WTC11 (cell line): ENCODE measurements around the gene SOX5. TPM values are rescaled to one million over a fixed set of nuclear protein-coding genes. Genes with fewer than 3 reads are reported as not detected.
A peak's percentile ranks its signal among the peaks of the same experiment; 100 is the strongest.

Experiments
- ATAC-seq: fragments of 200-7000 bp; cut with Tn5 transposase; 2 replicates; pipeline ENCODE4 v1.10.0; 2021; ENCODE audit warnings: mild to moderate bottlenecking, moderate library complexity
- CTCF ChIA-PET: fragments of 300-600 bp; sonication (Branson Sonifier 250); formaldehyde crosslinking; loops from one replicate; lab custom pipeline; 2021; ENCODE audit warnings: antibody characterized with exemption; lab: Charles Lee
- POLR2A ChIA-PET: fragments of 350-600 bp; sonication (Branson Sonifier 250); formaldehyde crosslinking; loops from one replicate; lab custom pipeline; 2021; ENCODE audit warnings: antibody characterized with exemption; lab: Charles Lee
- DNase-seq: peaks from one replicate; pipeline ENCODE4 v3.0.0; 2021; ENCODE audit warnings: low spot score
- H3K27ac Mint-ChIP-seq: 2 replicates; pipeline ENCODE4 v1.8.0; 2021; ENCODE audit warnings: mixed read lengths
- H3K27me3 Mint-ChIP-seq: 2 replicates; pipeline ENCODE4 v1.8.0; 2021; ENCODE audit warnings: low read depth, mild to moderate bottlenecking, moderate library complexity, mixed read lengths
- H3K36me3 Mint-ChIP-seq: 2 replicates; pipeline ENCODE4 v1.8.0; 2021; ENCODE audit warnings: mixed read lengths
- H3K4me1 Mint-ChIP-seq: 2 replicates; pipeline ENCODE4 v1.8.0; 2022; ENCODE audit warnings: mixed read lengths
- H3K4me3 Mint-ChIP-seq: 2 replicates; pipeline ENCODE4 v1.8.0; 2021; ENCODE audit warnings: mild to moderate bottlenecking, moderate library complexity, mixed read lengths
- H3K9me3 Mint-ChIP-seq: 2 replicates; pipeline ENCODE4 v1.8.0; 2021; ENCODE audit warnings: mixed read lengths
- CDX4 ChIP-seq: fragments of 250-450 bp; sonication (Bioruptor Pico); IDR thresholded peaks from 2 replicates; pipeline ENCODE4 v1.9.0; 2021; ENCODE audit warnings: moderate library complexity, mild to moderate bottlenecking, inconsistent platforms, borderline replicate concordance
- CREB1 ChIP-seq: sonication (generic); formaldehyde crosslinking; IDR thresholded peaks from 2 replicates; pipeline ENCODE4 v1.8.0; 2023; ENCODE audit warnings: mild to moderate bottlenecking, missing genetic modification reagents
- ELF4 ChIP-seq: sonication (generic); formaldehyde crosslinking; IDR thresholded peaks from 2 replicates; pipeline ENCODE4 v1.8.1; 2022; ENCODE audit warnings: low read depth, mild to moderate bottlenecking, moderate library complexity, missing genetic modification reagents
- EMX1 ChIP-seq: fragments of 250-450 bp; sonication (Bioruptor Pico); IDR thresholded peaks from 2 replicates; pipeline ENCODE4 v1.8.0; 2021; ENCODE audit warnings: mild to moderate bottlenecking
- ESRRA ChIP-seq: sonication (generic); formaldehyde crosslinking; IDR thresholded peaks from 2 replicates; pipeline ENCODE4 v1.8.1; 2022; ENCODE audit warnings: mild to moderate bottlenecking, missing genetic modification reagents, borderline replicate concordance
- NFE2L1 ChIP-seq: sonication (generic); formaldehyde crosslinking; IDR thresholded peaks from 2 replicates; pipeline ENCODE4 v1.8.1; 2023; ENCODE audit warnings: missing genetic modification reagents
- NFYB ChIP-seq: sonication (generic); formaldehyde crosslinking; conservative IDR thresholded peaks from 2 replicates; pipeline ENCODE4 v1.8.0; 2022; ENCODE audit warnings: low read depth, missing genetic modification reagents
- NR3C1 ChIP-seq: sonication (generic); formaldehyde crosslinking; conservative IDR thresholded peaks from 2 replicates; pipeline ENCODE4 v1.8.1; 2023; ENCODE audit warnings: low read depth, mild to moderate bottlenecking, missing genetic modification reagents
- PRRX2 ChIP-seq: fragments of 250-450 bp; sonication (Bioruptor Pico); IDR thresholded peaks from 2 replicates; pipeline ENCODE4 v1.8.0; 2021; ENCODE audit warnings: mild to moderate bottlenecking
- SMAD3 ChIP-seq: sonication (generic); formaldehyde crosslinking; IDR thresholded peaks from 2 replicates; pipeline ENCODE4 v1.8.0; 2022; ENCODE audit warnings: missing genetic modification reagents, mild to moderate bottlenecking, borderline replicate concordance
- TCF7 ChIP-seq: sonication (generic); formaldehyde crosslinking; IDR thresholded peaks from 2 replicates; pipeline ENCODE4 v1.8.0; 2022; ENCODE audit warnings: mild to moderate bottlenecking, low read depth, missing genetic modification reagents, moderate library complexity
- TP53 ChIP-seq: sonication (generic); formaldehyde crosslinking; IDR thresholded peaks from 2 replicates; pipeline ENCODE4 v1.8.1; 2023; ENCODE audit warnings: mild to moderate bottlenecking, missing genetic modification reagents
- USF1 ChIP-seq: sonication (generic); formaldehyde crosslinking; IDR thresholded peaks from 2 replicates; pipeline ENCODE4 v1.8.0; 2022; ENCODE audit warnings: mild to moderate bottlenecking, missing genetic modification reagents
- ZNF416 ChIP-seq: fragments of 250-450 bp; sonication (Bioruptor Pico); IDR thresholded peaks from 2 replicates; pipeline ENCODE4 v1.9.0; 2021; ENCODE audit warnings: mild to moderate bottlenecking, inconsistent platforms
- ZSCAN18 ChIP-seq: fragments of 250-450 bp; sonication (Bioruptor Pico); IDR thresholded peaks from 2 replicates; pipeline ENCODE4 v2.1.2; 2022; ENCODE audit warnings: mild to moderate bottlenecking, moderate library complexity
- total RNA-seq: library from RNA; stranded (reverse); gene quantifications from 3 replicates; pipeline ENCODE4 v1.2.3, GENCODE V29; 2021
- TF ChIP-seq, protein P1 (sequence below): sonication (generic); formaldehyde crosslinking; IDR thresholded peaks from 2 replicates; pipeline ENCODE4 v1.8.1; 2022; ENCODE audit warnings: missing genetic modification reagents, borderline replicate concordance
- TF ChIP-seq, protein P2 (sequence below): sonication (generic); formaldehyde crosslinking; IDR thresholded peaks from 2 replicates; pipeline ENCODE4 v1.8.1; 2023; ENCODE audit warnings: mild to moderate bottlenecking, missing genetic modification reagents
- TF ChIP-seq, protein P3 (sequence below): sonication (generic); formaldehyde crosslinking; IDR thresholded peaks from 2 replicates; pipeline ENCODE4 v1.8.1; 2023; ENCODE audit warnings: mild to moderate bottlenecking, missing genetic modification reagents, borderline replicate concordance
- TF ChIP-seq, protein P4 (sequence below): sonication (generic); formaldehyde crosslinking; IDR thresholded peaks from 2 replicates; pipeline ENCODE4 v1.8.1; 2022; ENCODE audit warnings: low read depth, mild to moderate bottlenecking, moderate library complexity, missing genetic modification reagents, borderline replicate concordance
- TF ChIP-seq, protein P5 (sequence below): fragments of 250-450 bp; sonication (Bioruptor Pico); IDR thresholded peaks from 2 replicates; pipeline ENCODE4 v1.9.0; 2021; ENCODE audit warnings: mild to moderate bottlenecking

Gene SOX5
- total RNA-seq, 1 experiment from 2014 or later = 2.3 TPM

GRCh38 chr12:23930599-23930998 is 18.9 kb downstream of the SOX5 start:
- Mint-ChIP-seq H3K36me3 (no peaks in the 10 kb centered on the region), H3K4me1 (no peaks in the 10 kb centered on the region), H3K4me3 (no peak overlapping the region), H3K27ac (no peak overlapping the region), H3K27me3 (no peaks in the 10 kb centered on the region), H3K9me3 (no peaks in the 10 kb centered on the region)
- no peak for TF ChIP-seq PRRX2 (CRISPR knock-in tag)
- TF ChIP-seq, protein P1, sequence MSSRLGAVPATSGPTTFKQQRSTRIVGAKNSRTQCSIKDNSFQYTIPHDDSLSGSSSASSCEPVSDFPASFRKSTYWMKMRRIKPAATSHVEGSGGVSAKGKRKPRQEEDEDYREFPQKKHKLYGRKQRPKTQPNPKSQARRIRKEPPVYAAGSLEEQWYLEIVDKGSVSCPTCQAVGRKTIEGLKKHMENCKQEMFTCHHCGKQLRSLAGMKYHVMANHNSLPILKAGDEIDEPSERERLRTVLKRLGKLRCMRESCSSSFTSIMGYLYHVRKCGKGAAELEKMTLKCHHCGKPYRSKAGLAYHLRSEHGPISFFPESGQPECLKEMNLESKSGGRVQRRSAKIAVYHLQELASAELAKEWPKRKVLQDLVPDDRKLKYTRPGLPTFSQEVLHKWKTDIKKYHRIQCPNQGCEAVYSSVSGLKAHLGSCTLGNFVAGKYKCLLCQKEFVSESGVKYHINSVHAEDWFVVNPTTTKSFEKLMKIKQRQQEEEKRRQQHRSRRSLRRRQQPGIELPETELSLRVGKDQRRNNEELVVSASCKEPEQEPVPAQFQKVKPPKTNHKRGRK (CRISPR knock-in tag) = no peak
- TF ChIP-seq TCF7 (CRISPR knock-in tag) = no peak
- TF ChIP-seq ELF4 (CRISPR knock-in tag) = no peak
- TF ChIP-seq, protein P2, sequence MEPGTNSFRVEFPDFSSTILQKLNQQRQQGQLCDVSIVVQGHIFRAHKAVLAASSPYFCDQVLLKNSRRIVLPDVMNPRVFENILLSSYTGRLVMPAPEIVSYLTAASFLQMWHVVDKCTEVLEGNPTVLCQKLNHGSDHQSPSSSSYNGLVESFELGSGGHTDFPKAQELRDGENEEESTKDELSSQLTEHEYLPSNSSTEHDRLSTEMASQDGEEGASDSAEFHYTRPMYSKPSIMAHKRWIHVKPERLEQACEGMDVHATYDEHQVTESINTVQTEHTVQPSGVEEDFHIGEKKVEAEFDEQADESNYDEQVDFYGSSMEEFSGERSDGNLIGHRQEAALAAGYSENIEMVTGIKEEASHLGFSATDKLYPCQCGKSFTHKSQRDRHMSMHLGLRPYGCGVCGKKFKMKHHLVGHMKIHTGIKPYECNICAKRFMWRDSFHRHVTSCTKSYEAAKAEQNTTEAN = no peak
- TF ChIP-seq, protein P3, sequence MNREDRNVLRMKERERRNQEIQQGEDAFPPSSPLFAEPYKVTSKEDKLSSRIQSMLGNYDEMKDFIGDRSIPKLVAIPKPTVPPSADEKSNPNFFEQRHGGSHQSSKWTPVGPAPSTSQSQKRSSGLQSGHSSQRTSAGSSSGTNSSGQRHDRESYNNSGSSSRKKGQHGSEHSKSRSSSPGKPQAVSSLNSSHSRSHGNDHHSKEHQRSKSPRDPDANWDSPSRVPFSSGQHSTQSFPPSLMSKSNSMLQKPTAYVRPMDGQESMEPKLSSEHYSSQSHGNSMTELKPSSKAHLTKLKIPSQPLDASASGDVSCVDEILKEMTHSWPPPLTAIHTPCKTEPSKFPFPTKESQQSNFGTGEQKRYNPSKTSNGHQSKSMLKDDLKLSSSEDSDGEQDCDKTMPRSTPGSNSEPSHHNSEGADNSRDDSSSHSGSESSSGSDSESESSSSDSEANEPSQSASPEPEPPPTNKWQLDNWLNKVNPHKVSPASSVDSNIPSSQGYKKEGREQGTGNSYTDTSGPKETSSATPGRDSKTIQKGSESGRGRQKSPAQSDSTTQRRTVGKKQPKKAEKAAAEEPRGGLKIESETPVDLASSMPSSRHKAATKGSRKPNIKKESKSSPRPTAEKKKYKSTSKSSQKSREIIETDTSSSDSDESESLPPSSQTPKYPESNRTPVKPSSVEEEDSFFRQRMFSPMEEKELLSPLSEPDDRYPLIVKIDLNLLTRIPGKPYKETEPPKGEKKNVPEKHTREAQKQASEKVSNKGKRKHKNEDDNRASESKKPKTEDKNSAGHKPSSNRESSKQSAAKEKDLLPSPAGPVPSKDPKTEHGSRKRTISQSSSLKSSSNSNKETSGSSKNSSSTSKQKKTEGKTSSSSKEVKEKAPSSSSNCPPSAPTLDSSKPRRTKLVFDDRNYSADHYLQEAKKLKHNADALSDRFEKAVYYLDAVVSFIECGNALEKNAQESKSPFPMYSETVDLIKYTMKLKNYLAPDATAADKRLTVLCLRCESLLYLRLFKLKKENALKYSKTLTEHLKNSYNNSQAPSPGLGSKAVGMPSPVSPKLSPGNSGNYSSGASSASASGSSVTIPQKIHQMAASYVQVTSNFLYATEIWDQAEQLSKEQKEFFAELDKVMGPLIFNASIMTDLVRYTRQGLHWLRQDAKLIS (CRISPR knock-in tag) = no peak
- no peak for TF ChIP-seq NFYB
- TF ChIP-seq EMX1 (CRISPR knock-in tag) = no peak
- no peak for DNase-seq
- ChIA-PET POLR2A (no interaction called here), CTCF (no interaction called here)
- no peak for ATAC-seq

DNA sequence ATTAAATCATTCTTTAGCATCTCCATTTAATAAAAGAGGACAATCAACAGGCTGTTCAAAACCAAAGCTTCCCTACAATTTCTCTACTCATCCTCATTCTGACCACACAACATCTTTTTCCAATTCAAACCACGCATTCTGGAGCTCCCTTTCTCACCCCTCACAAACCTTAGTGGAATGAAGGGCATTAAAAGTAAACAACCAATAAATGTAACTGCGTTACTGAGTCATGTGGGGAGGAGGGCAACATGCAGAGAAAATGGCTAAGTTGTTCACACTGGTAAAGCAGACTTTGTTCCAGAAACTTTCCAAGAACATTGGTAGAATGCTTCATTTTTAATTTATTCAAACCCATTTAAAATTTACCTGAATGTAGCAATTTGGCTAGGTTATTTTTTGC is 19.6 kb downstream of the SOX5 start:
- Mint-ChIP-seq H3K36me3 (no peaks in the 10 kb centered on the region), H3K27me3 (no peaks in the 10 kb centered on the region), H3K27ac (no peak overlapping the region), H3K9me3 (no peaks in the 10 kb centered on the region), H3K4me3 (no peak overlapping the region), H3K4me1 (no peaks in the 10 kb centered on the region)
- ATAC-seq (no peak), DNase-seq (no peak)
- POLR2A ChIA-PET = no interaction called here
- TF ChIP-seq SMAD3 (CRISPR knock-in tag) (no peak), ESRRA (CRISPR knock-in tag) (no peak)
- CTCF ChIA-PET = no interaction called here

DNA sequence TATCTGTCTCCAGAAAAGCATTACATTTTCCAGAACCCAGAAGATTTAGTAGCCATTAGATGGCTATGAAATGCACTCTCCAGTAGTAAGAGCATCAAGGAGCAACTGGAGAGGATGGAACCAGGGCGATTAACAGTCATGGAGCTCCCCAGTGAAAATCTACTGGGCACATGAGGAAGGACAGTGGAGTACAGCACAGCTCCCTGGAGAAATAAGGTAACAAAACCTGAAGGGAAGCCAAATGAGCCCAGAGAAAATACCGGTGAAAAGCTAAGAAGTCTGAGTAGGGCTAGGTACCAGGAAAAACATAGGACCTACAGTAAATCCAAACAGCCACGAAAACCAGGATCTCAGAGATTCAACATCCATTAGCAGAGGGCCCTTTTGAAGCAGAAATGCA is 21.6 kb downstream of the SOX5 start:
- ATAC-seq (peak; percentile 58), DNase-seq (no peak)
- H3K27me3 Mint-ChIP-seq = no peaks in the 10 kb centered on the region
- CTCF ChIA-PET = no interaction called here
- H3K9me3 Mint-ChIP-seq = no peaks in the 10 kb centered on the region
- H3K36me3 Mint-ChIP-seq = no peaks in the 10 kb centered on the region
- no peak overlapping the region for H3K4me3 Mint-ChIP-seq
- POLR2A ChIA-PET = interaction anchor here (0.5 kb wide), 1 partner anchor 511 kb away, joined by 4 read pairs; no protein-coding TSS in a partner anchor
- H3K27ac Mint-ChIP-seq = no peak overlapping the region
- no peaks in the 10 kb centered on the region for H3K4me1 Mint-ChIP-seq
- TF ChIP-seq, protein P4, sequence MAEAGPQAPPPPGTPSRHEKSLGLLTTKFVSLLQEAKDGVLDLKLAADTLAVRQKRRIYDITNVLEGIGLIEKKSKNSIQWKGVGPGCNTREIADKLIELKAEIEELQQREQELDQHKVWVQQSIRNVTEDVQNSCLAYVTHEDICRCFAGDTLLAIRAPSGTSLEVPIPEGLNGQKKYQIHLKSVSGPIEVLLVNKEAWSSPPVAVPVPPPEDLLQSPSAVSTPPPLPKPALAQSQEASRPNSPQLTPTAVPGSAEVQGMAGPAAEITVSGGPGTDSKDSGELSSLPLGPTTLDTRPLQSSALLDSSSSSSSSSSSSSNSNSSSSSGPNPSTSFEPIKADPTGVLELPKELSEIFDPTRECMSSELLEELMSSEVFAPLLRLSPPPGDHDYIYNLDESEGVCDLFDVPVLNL (CRISPR knock-in tag) = no peak
- TF ChIP-seq CDX4 = no peak
- TF ChIP-seq ZSCAN18 (CRISPR knock-in tag) = no peak
- no peak for TF ChIP-seq USF1 (CRISPR knock-in tag)
- no peak for TF ChIP-seq NFE2L1 (CRISPR knock-in tag)
- TF ChIP-seq CREB1 (CRISPR knock-in tag) = no peak
- TF ChIP-seq NR3C1 (CRISPR knock-in tag) = no peak
- TF ChIP-seq, protein P5, sequence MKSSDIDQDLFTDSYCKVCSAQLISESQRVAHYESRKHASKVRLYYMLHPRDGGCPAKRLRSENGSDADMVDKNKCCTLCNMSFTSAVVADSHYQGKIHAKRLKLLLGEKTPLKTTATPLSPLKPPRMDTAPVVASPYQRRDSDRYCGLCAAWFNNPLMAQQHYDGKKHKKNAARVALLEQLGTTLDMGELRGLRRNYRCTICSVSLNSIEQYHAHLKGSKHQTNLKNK (CRISPR knock-in tag) = no peak
- no peak for TF ChIP-seq TP53 (CRISPR knock-in tag)
- TF ChIP-seq ZNF416 (CRISPR knock-in tag) = no peak
